ENCODE results near the gene DCC. TPM values are rescaled to one million over a fixed set of nuclear protein-coding genes. Genes with fewer than 3 reads are reported as not detected.

Gene DCC
- total and polyA plus RNA-seq, 2 experiments from 2014 or later = not detected

GRCh38 chr18:53033128-53033527 is 693.1 kb downstream of the DCC start:
- no peak overlapping the region for H3K4me3 ChIP-seq
- H3K4me1 ChIP-seq (ENCODE audit: insufficient read depth) = no peaks in the 10 kb centered on the region
- H3K27ac ChIP-seq = no peak overlapping the region
- no peak for DNase-seq
- TF ChIP-seq EZH2 (IDR thresholded peaks at IDR 0.05; ENCODE audit: insufficient read depth, poor library complexity, severe bottlenecking) = no peak
- TF ChIP-seq EZH2phosphoT487 (IDR thresholded peaks at IDR 0.05; ENCODE audit: insufficient read depth, low read depth) = no peak
- in situ Hi-C loops (cut with MboI) = no loop called here
- WGBS, 2 experiments (ENCODE audit: low coverage in 1 of 2, low lambda C conversion rate in 2 of 2, missing lambda C conversion rate in 2 of 2) = 35 to 38% methylated on average over 3 of the region's 3 CpGs
- H3K9me3 ChIP-seq (ENCODE audit: low read depth) = no peaks in the 10 kb centered on the region
- no peaks in the 10 kb centered on the region for H4K20me1 ChIP-seq (ENCODE audit: insufficient read depth)
- H3K36me3 ChIP-seq (ENCODE audit: low read depth) = no peaks in the 10 kb centered on the region
- no peaks in the 10 kb centered on the region for H3K27me3 ChIP-seq (replicated peaks; ENCODE audit: insufficient read depth)
- no peaks in the 10 kb centered on the region for H3K9me2 ChIP-seq (ENCODE audit: insufficient read depth)
- H3F3A ChIP-seq (ENCODE audit: insufficient read depth) = no peaks in the 10 kb centered on the region
- no peaks in the 10 kb centered on the region for H3K79me2 ChIP-seq (ENCODE audit: insufficient read depth)
- H3K9ac ChIP-seq = no peak overlapping the region
- no peak overlapping the region for H2AFZ ChIP-seq
- H3K4me2 ChIP-seq (ENCODE audit: unreplicated experiment) = no peak overlapping the region

GRCh38 chr18:53038608-53039007 is 698.6 kb downstream of the DCC start:
- Histone ChIP-seq H3K79me2 (ENCODE audit: insufficient read depth) (no peaks in the 10 kb centered on the region), H3K4me3 (no peak overlapping the region), H3K9me3 (ENCODE audit: low read depth) (no peaks in the 10 kb centered on the region), H3K27ac (no peak overlapping the region), H3K36me3 (ENCODE audit: low read depth) (no peaks in the 10 kb centered on the region), H4K20me1 (ENCODE audit: insufficient read depth) (no peaks in the 10 kb centered on the region), H3K9ac (no peak overlapping the region), H3K4me2 (ENCODE audit: unreplicated experiment) (no peak overlapping the region), H3K9me2 (ENCODE audit: insufficient read depth) (no peaks in the 10 kb centered on the region), H3K4me1 (ENCODE audit: insufficient read depth) (no peaks in the 10 kb centered on the region), H3F3A (ENCODE audit: insufficient read depth) (no peaks in the 10 kb centered on the region), H2AFZ (no peak overlapping the region), H3K27me3 (replicated peaks; ENCODE audit: insufficient read depth) (no peaks in the 10 kb centered on the region)
- in situ Hi-C loops (cut with MboI) = no loop called here
- no peak for DNase-seq
- TF ChIP-seq EZH2 (IDR thresholded peaks at IDR 0.05; ENCODE audit: insufficient read depth, poor library complexity, severe bottlenecking) (no peak), EZH2phosphoT487 (IDR thresholded peaks at IDR 0.05; ENCODE audit: insufficient read depth, low read depth) (no peak)

- TF ChIP-seq EZH2phosphoT487 (IDR thresholded peaks at IDR 0.05; ENCODE audit: insufficient read depth, low read depth) (no peak), EZH2 (IDR thresholded peaks at IDR 0.05; ENCODE audit: insufficient read depth, poor library complexity, severe bottlenecking) (no peak)
- 4 to 7% methylated on average over 3 of the region's 3 CpGs for WGBS, 2 experiments (ENCODE audit: low coverage in 1 of 2, low lambda C conversion rate in 2 of 2, missing lambda C conversion rate in 2 of 2)
- Histone ChIP-seq H3K4me1 (ENCODE audit: insufficient read depth) (no peaks in the 10 kb centered on the region), H3K79me2 (ENCODE audit: insufficient read depth) (no peaks in the 10 kb centered on the region), H3K9me2 (ENCODE audit: insufficient read depth) (no peaks in the 10 kb centered on the region), H3K4me2 (ENCODE audit: unreplicated experiment) (no peak overlapping the region), H3K36me3 (ENCODE audit: low read depth) (no peaks in the 10 kb centered on the region), H3K27me3 (replicated peaks; ENCODE audit: insufficient read depth) (no peaks in the 10 kb centered on the region), H4K20me1 (ENCODE audit: insufficient read depth) (no peaks in the 10 kb centered on the region), H2AFZ (no peak overlapping the region), H3F3A (ENCODE audit: insufficient read depth) (no peaks in the 10 kb centered on the region), H3K27ac (no peak overlapping the region), H3K9ac (no peak overlapping the region), H3K4me3 (no peak overlapping the region), H3K9me3 (ENCODE audit: low read depth) (no peaks in the 10 kb centered on the region)
- DNase-seq = no peak
- in situ Hi-C loops (cut with MboI) = no loop called here
Observed at GRCh38 chr18:53040286-53040685, 700.3 kb downstream of the DCC start.

- 19 to 28% methylated on average over 6 of the region's 6 CpGs for WGBS, 2 experiments (ENCODE audit: low coverage in 1 of 2, low lambda C conversion rate in 2 of 2, missing lambda C conversion rate in 2 of 2)
- H3K4me1 ChIP-seq (ENCODE audit: insufficient read depth) = no peaks in the 10 kb centered on the region
- TF ChIP-seq EZH2phosphoT487 (IDR thresholded peaks at IDR 0.05; ENCODE audit: insufficient read depth, low read depth) (no peak), EZH2 (IDR thresholded peaks at IDR 0.05; ENCODE audit: insufficient read depth, poor library complexity, severe bottlenecking) (no peak)
- no peaks in the 10 kb centered on the region for H3F3A ChIP-seq (ENCODE audit: insufficient read depth)
- H3K36me3 ChIP-seq (ENCODE audit: low read depth) = no peaks in the 10 kb centered on the region
- no peaks in the 10 kb centered on the region for H3K79me2 ChIP-seq (ENCODE audit: insufficient read depth)
- H3K9ac ChIP-seq = no peak overlapping the region
- H3K4me2 ChIP-seq (ENCODE audit: unreplicated experiment) = no peak overlapping the region
- H3K27me3 ChIP-seq (replicated peaks; ENCODE audit: insufficient read depth) = no peaks in the 10 kb centered on the region
- H3K9me3 ChIP-seq (ENCODE audit: low read depth) = peaks cover 3% of the 10 kb centered on the region
- in situ Hi-C loops (cut with MboI) = no loop called here
- H2AFZ ChIP-seq = no peak overlapping the region
- H3K9me2 ChIP-seq (ENCODE audit: insufficient read depth) = no peaks in the 10 kb centered on the region
- no peak overlapping the region for H3K27ac ChIP-seq
- no peak for DNase-seq
- no peaks in the 10 kb centered on the region for H4K20me1 ChIP-seq (ENCODE audit: insufficient read depth)
- H3K4me3 ChIP-seq = no peak overlapping the region
Observed at GRCh38 chr18:53056064-53056463, 716.1 kb downstream of the DCC start.

GRCh38 chr18:53070788-53071187 is 730.8 kb downstream of the DCC start:
- DNase-seq = no peak
- no peaks in the 10 kb centered on the region for H3K9me2 ChIP-seq (ENCODE audit: insufficient read depth)
- no peak overlapping the region for H3K9ac ChIP-seq
- H2AFZ ChIP-seq = no peak overlapping the region
- H3K4me3 ChIP-seq = no peak overlapping the region
- no peaks in the 10 kb centered on the region for H3K4me1 ChIP-seq (ENCODE audit: insufficient read depth)
- H3K79me2 ChIP-seq (ENCODE audit: insufficient read depth) = no peaks in the 10 kb centered on the region
- in situ Hi-C loops (cut with MboI) = no loop called here
- no peaks in the 10 kb centered on the region for H3K27me3 ChIP-seq (replicated peaks; ENCODE audit: insufficient read depth)
- no peaks in the 10 kb centered on the region for H3K36me3 ChIP-seq (ENCODE audit: low read depth)
- H3K27ac ChIP-seq = no peak overlapping the region
- no peaks in the 10 kb centered on the region for H4K20me1 ChIP-seq (ENCODE audit: insufficient read depth)
- H3F3A ChIP-seq (ENCODE audit: insufficient read depth) = no peaks in the 10 kb centered on the region
- 14 to 19% methylated on average over 6 of the region's 6 CpGs for WGBS, 2 experiments (ENCODE audit: low coverage in 1 of 2, low lambda C conversion rate in 2 of 2, missing lambda C conversion rate in 2 of 2)
- H3K9me3 ChIP-seq (ENCODE audit: low read depth) = no peaks in the 10 kb centered on the region
- H3K4me2 ChIP-seq (ENCODE audit: unreplicated experiment) = no peak overlapping the region
- no peak for TF ChIP-seq EZH2phosphoT487 (IDR thresholded peaks at IDR 0.05; ENCODE audit: insufficient read depth, low read depth)
- TF ChIP-seq EZH2 (IDR thresholded peaks at IDR 0.05; ENCODE audit: insufficient read depth, poor library complexity, severe bottlenecking) = no peak
